GM12872 (cell line): ENCODE data around the gene CIRBP.

Experiments
- TF ChIP-seq, protein P1 (sequence below): IDR thresholded peaks from 3 replicates; pipeline ENCODE4 v1.5.1; 2011; ENCODE audit warnings: low read depth, mild to moderate bottlenecking, low read length, moderate library complexity; ENCODE audit not compliant: insufficient read depth

CIRBP gene

DNA sequence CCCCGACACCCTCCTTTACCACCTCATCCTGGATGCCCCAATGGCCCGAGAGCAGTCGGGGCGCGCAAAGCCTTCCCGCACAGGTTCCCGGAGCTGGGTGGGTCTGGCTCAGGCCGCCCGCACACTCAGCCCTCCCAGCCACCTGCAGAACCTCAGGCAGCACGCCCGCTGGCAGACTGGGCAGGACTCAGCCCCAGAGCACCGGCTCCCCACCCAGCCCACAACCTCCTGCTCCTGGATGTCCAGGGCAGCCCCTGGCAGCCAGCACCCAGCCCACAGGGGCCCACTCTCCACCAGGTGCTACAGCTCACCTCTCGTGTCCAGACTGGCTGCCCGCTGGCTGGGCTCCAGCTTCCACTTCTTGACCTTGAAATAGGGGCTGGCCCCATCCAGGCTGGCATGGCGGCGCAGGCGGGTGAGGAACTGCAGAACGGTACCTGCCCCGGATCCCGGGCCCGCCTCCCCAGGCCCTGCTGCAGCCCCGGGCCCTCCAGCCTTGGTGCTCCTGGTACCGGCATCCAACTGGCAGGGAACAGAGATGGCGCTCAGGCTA, 35.9 kb upstream of the CIRBP start:
- TF ChIP-seq, protein P1, sequence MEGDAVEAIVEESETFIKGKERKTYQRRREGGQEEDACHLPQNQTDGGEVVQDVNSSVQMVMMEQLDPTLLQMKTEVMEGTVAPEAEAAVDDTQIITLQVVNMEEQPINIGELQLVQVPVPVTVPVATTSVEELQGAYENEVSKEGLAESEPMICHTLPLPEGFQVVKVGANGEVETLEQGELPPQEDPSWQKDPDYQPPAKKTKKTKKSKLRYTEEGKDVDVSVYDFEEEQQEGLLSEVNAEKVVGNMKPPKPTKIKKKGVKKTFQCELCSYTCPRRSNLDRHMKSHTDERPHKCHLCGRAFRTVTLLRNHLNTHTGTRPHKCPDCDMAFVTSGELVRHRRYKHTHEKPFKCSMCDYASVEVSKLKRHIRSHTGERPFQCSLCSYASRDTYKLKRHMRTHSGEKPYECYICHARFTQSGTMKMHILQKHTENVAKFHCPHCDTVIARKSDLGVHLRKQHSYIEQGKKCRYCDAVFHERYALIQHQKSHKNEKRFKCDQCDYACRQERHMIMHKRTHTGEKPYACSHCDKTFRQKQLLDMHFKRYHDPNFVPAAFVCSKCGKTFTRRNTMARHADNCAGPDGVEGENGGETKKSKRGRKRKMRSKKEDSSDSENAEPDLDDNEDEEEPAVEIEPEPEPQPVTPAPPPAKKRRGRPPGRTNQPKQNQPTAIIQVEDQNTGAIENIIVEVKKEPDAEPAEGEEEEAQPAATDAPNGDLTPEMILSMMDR: no peak

- TF ChIP-seq, protein P1: no peak
Measured at GRCh38 chr19:1234051-1234954, 34.8 kb upstream of the CIRBP start.

DNA sequence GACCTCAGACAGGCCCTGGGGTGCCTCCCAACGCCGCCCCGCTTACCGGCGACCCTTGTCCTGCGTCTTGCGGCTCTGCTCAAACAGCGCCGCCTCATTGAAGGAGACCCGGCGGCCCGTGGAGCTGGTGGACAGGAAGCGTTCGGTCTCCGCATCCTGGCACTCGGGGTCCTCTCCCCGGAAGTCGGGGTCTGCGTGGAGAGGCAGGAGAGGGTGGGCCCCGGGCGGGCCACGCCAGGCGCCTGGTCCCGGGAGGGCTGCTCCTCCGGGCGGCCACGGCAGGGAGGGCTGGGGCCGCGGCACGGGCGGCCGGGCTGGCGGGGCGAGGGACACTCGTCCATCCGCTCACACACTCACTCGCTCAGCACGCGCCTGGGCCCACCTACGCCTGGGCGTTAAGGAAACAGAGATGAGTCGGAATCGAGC, 34.2 kb upstream of the CIRBP start:
- TF ChIP-seq, protein P1: no peak

DNA sequence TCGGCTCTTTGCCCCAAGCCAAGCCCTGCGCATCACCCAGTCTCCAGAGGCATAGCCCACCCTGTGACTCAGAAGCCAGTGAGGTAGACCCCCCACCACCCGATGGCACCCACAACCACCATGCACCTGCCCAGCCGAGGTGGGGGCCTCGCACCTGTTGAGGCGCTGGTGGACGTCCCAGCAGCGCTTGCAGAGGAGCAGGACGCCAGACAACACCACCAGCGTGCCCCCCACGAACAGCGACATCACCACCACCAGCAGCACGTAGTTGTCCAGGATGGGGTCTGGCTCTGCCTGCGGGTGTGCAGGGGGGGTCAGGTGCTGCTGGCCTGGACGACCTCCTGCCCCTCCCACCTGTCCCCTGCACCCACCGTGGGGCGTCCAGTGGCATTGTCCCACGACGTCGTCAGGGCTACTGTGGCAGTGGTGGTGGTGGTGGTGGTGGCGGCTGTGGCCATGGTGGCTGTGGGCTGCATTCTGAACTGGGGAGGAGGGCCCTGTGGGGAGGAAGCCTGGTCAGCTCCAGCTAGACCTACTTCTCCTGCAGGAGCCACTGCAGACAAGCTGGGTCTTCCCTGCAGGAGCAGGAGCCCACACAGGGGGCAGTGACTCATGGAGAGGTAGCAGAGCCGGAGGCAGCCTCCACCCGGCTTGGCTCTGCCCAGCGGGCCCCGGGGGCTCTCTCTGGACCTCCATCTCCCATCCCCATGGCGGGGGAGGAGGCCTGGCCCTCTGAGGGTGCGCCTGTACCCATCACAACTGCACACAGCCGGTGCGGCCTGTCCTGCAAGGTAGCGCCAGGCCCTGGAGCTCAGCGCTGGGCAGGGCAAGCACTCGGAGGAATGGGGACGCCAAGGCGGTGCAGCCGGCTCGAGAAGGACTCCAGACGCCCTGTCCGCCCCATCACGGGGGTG, 33.2 kb upstream of the CIRBP start:
- TF ChIP-seq, protein P1: no peak

GRCh38 chr19:1236576-1236975, 32.6 kb upstream of the CIRBP start:
- TF ChIP-seq, protein P1: no peak

- TF ChIP-seq, protein P1: no peak
Measured at GRCh38 chr19:1237027-1237659, 32.0 kb upstream of the CIRBP start.
